ENCODE results near the gene TBC1D21. TPM values are rescaled to one million over a fixed set of nuclear protein-coding genes. Genes with fewer than 3 reads are reported as not detected.

Gene TBC1D21
- polyA plus RNA-seq, 1 donor from 2014 or later: not detected

DNA sequence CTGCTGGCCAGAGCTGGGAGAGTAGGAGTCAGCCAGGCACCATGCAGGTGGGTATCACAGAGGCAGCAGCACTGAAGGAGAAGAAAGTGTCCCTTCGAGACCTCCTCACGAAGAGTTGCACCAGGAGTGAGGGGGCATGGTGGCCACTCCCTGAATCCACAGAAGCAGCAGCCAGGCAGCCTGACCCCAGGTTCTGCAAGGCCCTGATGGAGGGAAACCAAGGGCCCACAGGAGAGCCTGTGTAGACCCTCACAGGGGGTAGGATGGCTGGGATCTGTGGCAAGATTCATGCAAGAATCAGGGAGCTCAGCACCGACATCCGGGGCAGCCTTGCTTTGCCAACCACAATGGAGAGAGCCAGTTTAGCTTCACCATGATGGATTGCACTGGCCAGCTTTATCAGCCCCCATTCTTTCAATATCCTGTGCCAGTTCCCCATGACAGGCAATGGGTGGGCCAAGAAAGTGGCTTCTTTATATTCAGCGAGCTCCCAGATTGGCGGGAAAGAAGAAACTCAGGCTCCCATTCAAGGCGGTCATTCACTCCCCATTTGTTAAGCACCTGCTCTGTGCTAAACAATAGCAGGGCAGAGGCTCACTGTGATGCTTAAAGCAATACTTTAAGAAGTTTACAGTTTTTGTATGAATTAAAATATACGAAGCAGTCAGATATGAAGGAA lies 33.5 kb upstream of the TBC1D21 start:
- TF ChIP-seq REST (IDR thresholded peaks at IDR 0.05; ENCODE audit: borderline replicate concordance): no peak
- no peak for TF ChIP-seq TAF1 (IDR thresholded peaks at IDR 0.05; ENCODE audit: low read depth)
- TF ChIP-seq CTCF (IDR thresholded peaks at IDR 0.05; ENCODE audit: poor library complexity, severe bottlenecking): no peak
- no peak for TF ChIP-seq RAD21 (conservative IDR thresholded peaks at IDR 0.05)
- no peak for TF ChIP-seq EP300 (conservative IDR thresholded peaks at IDR 0.05; ENCODE audit: poor library complexity, severe bottlenecking)
- TF ChIP-seq POLR2AphosphoS5 (IDR thresholded peaks at IDR 0.05): no peak
- TF ChIP-seq EZH2 (IDR thresholded peaks at IDR 0.05; ENCODE audit: borderline replicate concordance, insufficient read depth, low read length, poor library complexity, severe bottlenecking): no peak
- no peak for TF ChIP-seq MXI1 (conservative IDR thresholded peaks at IDR 0.05; ENCODE audit: poor library complexity, severe bottlenecking)
- no peak for TF ChIP-seq SMC3 (conservative IDR thresholded peaks at IDR 0.05; ENCODE audit: poor library complexity)
- H2AFZ ChIP-seq (ENCODE audit: low read depth, low read length): no peak overlapping the region
- H3K4me2 ChIP-seq (ENCODE audit: low read length): no peak overlapping the region
- no peaks in the 10 kb centered on the region for H3K36me3 ChIP-seq (ENCODE audit: insufficient read depth, low read length)
- H3K4me3 ChIP-seq (ENCODE audit: low read length): no peak overlapping the region
- H3K79me2 ChIP-seq (replicated peaks; ENCODE audit: insufficient read depth, low read length): no peaks in the 10 kb centered on the region
- no peaks in the 10 kb centered on the region for H3K9me2 ChIP-seq (ENCODE audit: insufficient read depth, low read length)
- H3K27ac ChIP-seq (ENCODE audit: low read length): no peak overlapping the region
- no peaks in the 10 kb centered on the region for H4K20me1 ChIP-seq (ENCODE audit: insufficient read depth)
- H3K9me3 ChIP-seq (ENCODE audit: low read length): no peaks in the 10 kb centered on the region
- H3K27me3 ChIP-seq (ENCODE audit: insufficient read depth, low read depth, low read length): no peaks in the 10 kb centered on the region
- H3F3A ChIP-seq (ENCODE audit: insufficient read depth, low read length, poor library complexity, severe bottlenecking): no peaks in the 10 kb centered on the region
- H3K9ac ChIP-seq (ENCODE audit: low read length): no peak overlapping the region

DNA sequence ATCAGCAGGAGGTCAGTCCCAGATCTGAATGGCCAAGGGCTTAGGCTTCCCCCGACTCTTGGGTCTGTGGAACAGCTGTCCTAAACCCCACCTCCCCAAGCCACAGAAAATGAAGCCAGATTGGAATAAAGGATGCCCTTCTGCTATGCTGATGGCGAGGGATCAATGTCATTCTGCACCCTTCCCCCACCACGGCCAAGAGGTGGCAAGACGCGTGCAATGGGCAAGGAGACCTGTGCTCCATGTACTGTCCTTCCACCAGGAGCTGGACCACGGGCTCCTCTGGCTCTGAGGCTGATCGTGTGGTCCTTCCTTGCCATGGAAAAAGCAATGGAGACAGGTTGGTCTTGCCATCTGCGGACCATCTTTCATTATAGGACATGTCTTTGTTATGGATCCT lies 32.6 kb upstream of the TBC1D21 start:
- Histone ChIP-seq H3K4me3 (ENCODE audit: low read length) (no peak overlapping the region), H2AFZ (ENCODE audit: low read depth, low read length) (no peak overlapping the region), H3K27me3 (ENCODE audit: insufficient read depth, low read depth, low read length) (no peaks in the 10 kb centered on the region), H3K4me2 (ENCODE audit: low read length) (no peak overlapping the region), H3K9me3 (ENCODE audit: low read length) (no peaks in the 10 kb centered on the region), H3K79me2 (replicated peaks; ENCODE audit: insufficient read depth, low read length) (no peaks in the 10 kb centered on the region), H3K27ac (ENCODE audit: low read length) (no peak overlapping the region), H3F3A (ENCODE audit: insufficient read depth, low read length, poor library complexity, severe bottlenecking) (no peaks in the 10 kb centered on the region), H3K9me2 (ENCODE audit: insufficient read depth, low read length) (no peaks in the 10 kb centered on the region), H3K9ac (ENCODE audit: low read length) (no peak overlapping the region), H3K36me3 (ENCODE audit: insufficient read depth, low read length) (no peaks in the 10 kb centered on the region), H4K20me1 (ENCODE audit: insufficient read depth) (no peaks in the 10 kb centered on the region)
- TF ChIP-seq SMC3 (conservative IDR thresholded peaks at IDR 0.05; ENCODE audit: poor library complexity) (no peak), MXI1 (conservative IDR thresholded peaks at IDR 0.05; ENCODE audit: poor library complexity, severe bottlenecking) (no peak), POLR2AphosphoS5 (IDR thresholded peaks at IDR 0.05) (no peak), TAF1 (IDR thresholded peaks at IDR 0.05; ENCODE audit: low read depth) (no peak), CTCF (IDR thresholded peaks at IDR 0.05; ENCODE audit: poor library complexity, severe bottlenecking) (no peak), EZH2 (IDR thresholded peaks at IDR 0.05; ENCODE audit: borderline replicate concordance, insufficient read depth, low read length, poor library complexity, severe bottlenecking) (no peak), EP300 (conservative IDR thresholded peaks at IDR 0.05; ENCODE audit: poor library complexity, severe bottlenecking) (no peak), REST (IDR thresholded peaks at IDR 0.05; ENCODE audit: borderline replicate concordance) (no peak), RAD21 (conservative IDR thresholded peaks at IDR 0.05) (no peak)

Measured in neural cell (in vitro differentiated cells).